Sigmoid colon (tissue), 4 donors: Measurements from ENCODE around the gene RAB15.

ENCODE experiments used
- CTCF ChIP-seq, 4 experiments: fragments of 450-650 bp in 3 of 4; fragments of 200-600 bp in 1 of 4; IDR thresholded peaks; one replicate each; pipeline ENCODE4 v1.5.1; 2016 to 2019; ENCODE audit warnings: antibody characterized with exemption in 4 of 4, mild to moderate bottlenecking in 3 of 4, moderate library complexity in 2 of 4
- EP300 ChIP-seq, 4 donors: sonication (generic); formaldehyde crosslinking; IDR thresholded peaks; one replicate each; pipeline ENCODE4 v1.6.1; 2017; ENCODE audit warnings: antibody characterized with exemption in 4 of 4
- POLR2A ChIP-seq, 2 donors: fragments of 450-650 bp; IDR thresholded peaks; one replicate each; pipeline ENCODE4 v1.6.1; 2016; ENCODE audit warnings: antibody characterized with exemption in 2 of 2, mild to moderate bottlenecking in 2 of 2, moderate library complexity in 2 of 2
- POLR2AphosphoS5 ChIP-seq, 4 donors: sonication (generic); formaldehyde crosslinking; IDR thresholded peaks; one replicate each; pipeline ENCODE4 v1.6.1; 2017; ENCODE audit warnings: antibody characterized with exemption in 4 of 4

- TF ChIP-seq CTCF (IDR thresholded peaks at IDR 0.05) (no peak), POLR2AphosphoS5 (IDR thresholded peaks at IDR 0.05) (no peak), POLR2A (IDR thresholded peaks at IDR 0.05) (no peak), EP300 (IDR thresholded peaks at IDR 0.05) (no peak)
Observed at GRCh38 chr14:65012353-65012752, 40.2 kb upstream of the RAB15 start.
